Stimulated activated memory B cell treated with anti-CD40 and anti-IgM and Interleukin-4, amounts not matched to agents 10 μg/mL and 1 μg/mL and 100 μg/mL, for 72 hours (primary cell): ENCODE data around the gene TM4SF5.

ENCODE experiments used
- ATAC-seq: fragments of 150-1000 bp; cut with Tn5 transposase; 2 replicates; pipeline ENCODE4 v1.10.0; 2021
- H3K27ac Mint-ChIP-seq: one replicate; pipeline ENCODE4 v1.8.0; 2022; ENCODE audit warnings: mild to moderate bottlenecking, mixed read lengths
- H3K27me3 Mint-ChIP-seq: one replicate; pipeline ENCODE4 v1.8.0; 2022; ENCODE audit warnings: mixed read lengths
- H3K36me3 Mint-ChIP-seq: one replicate; pipeline ENCODE4 v1.8.0; 2022; ENCODE audit warnings: mixed read lengths
- H3K4me1 Mint-ChIP-seq: one replicate; pipeline ENCODE4 v1.8.0; 2022; ENCODE audit warnings: mixed read lengths
- H3K4me3 Mint-ChIP-seq: one replicate; pipeline ENCODE4 v1.8.0; 2022; ENCODE audit warnings: mild to moderate bottlenecking, moderate library complexity, mixed read lengths
- H3K9me3 Mint-ChIP-seq: one replicate; pipeline ENCODE4 v1.8.0; 2022; ENCODE audit warnings: mixed read lengths

Gene TM4SF5

DNA sequence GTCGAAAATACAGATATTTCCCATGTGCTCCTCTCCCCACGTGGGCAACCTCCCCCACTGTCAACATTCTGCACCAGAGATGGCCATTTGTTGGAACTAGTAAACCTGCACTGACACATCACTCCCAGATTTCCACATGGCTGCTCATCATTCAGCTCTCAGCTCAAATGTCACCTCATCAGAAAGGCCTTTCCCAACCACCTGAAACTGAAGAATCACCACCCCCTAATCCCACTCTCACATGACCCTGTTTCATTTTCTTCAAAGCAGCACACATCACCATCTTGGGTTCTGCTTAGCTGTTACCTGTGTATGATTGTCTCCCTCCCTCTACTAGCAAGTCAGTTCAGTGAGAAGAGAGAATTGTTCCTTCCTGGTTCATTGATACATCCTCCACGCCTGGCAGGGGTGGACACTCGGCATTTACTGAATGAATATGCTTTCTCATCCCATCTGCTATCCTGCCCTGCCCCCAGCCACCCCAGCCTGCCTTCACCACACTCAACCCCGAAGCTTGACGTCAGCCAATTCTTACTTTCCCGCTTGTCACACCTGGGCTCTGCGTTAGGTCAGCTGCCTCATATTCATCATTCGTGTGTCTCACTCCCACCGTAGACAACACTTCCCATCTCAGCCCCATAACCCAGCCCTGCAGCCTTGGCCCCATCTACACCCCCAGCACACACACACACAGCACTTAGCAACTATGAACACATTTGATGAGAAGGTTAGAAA, 28.9 kb downstream of the TM4SF5 start:
- peaks cover 28% of the 10 kb centered on the region for H3K4me1 Mint-ChIP-seq
- H3K36me3 Mint-ChIP-seq, result peaks cover 33% of the 10 kb centered on the region
- peak; percentile 69 for ATAC-seq
- peak overlapping the region; percentile 51 for H3K27ac Mint-ChIP-seq
- H3K27me3 Mint-ChIP-seq, result no peaks in the 10 kb centered on the region
- no peak overlapping the region for H3K4me3 Mint-ChIP-seq
- H3K9me3 Mint-ChIP-seq, result no peaks in the 10 kb centered on the region

DNA sequence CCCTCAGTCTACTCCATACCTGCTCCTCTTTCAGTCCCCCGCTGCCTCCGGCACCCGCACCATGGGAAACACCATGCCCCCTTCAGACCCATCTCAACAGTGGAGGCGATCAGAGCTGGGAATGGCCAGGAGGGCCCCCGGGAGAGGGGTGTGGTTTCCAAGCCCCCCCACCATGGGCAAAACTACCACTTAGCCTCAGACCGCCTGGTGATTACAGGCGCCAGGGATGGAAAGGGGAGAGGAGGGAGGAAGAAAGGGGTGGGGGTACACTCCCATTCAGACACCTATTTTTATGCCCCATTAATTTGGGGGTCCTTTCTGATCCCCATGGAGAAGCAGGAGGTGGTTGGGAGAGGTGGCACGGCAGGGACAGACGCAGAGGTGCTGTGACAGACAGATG, 30.5 kb downstream of the TM4SF5 start, which contains the start of gene C17orf114:
TSS of gene C17orf114 (minus strand) at position 101 of the 400 bp plus-strand sequence.
- peaks cover 28% of the 10 kb centered on the region for H3K36me3 Mint-ChIP-seq
- H3K27me3 Mint-ChIP-seq, result no peaks in the 10 kb centered on the region
- no peak for ATAC-seq
- H3K4me1 Mint-ChIP-seq, result peaks cover 15% of the 10 kb centered on the region
- H3K27ac Mint-ChIP-seq, result peak within 1 kb of the TSS; percentile 51
- no peaks in the 10 kb centered on the region for H3K9me3 Mint-ChIP-seq
- H3K4me3 Mint-ChIP-seq, result no peak within 1 kb of the TSS

DNA sequence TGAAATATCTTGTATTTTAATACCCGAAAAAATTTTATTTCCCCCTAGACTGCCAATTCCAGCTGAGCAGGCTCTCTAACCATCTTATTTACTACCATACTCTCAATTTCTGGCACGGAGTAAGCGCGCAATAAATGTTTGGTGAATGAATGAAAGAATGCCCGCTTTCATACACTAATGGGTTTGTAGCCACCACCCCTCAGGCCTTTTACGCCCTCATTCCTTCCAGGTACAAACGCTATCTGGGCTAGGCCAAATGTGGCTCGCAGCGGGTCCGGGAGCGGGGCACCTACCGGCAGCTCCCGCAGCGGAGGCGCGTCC, 34.7 kb downstream of the TM4SF5 start:
- H3K9me3 Mint-ChIP-seq, result no peaks in the 10 kb centered on the region
- H3K4me1 Mint-ChIP-seq, result peaks cover 19% of the 10 kb centered on the region
- ATAC-seq, result no peak
- peaks cover 25% of the 10 kb centered on the region for H3K36me3 Mint-ChIP-seq
- peak overlapping the region; percentile 30 for H3K27ac Mint-ChIP-seq
- peak overlapping the region; percentile 70 for H3K4me3 Mint-ChIP-seq
- no peaks in the 10 kb centered on the region for H3K27me3 Mint-ChIP-seq

DNA sequence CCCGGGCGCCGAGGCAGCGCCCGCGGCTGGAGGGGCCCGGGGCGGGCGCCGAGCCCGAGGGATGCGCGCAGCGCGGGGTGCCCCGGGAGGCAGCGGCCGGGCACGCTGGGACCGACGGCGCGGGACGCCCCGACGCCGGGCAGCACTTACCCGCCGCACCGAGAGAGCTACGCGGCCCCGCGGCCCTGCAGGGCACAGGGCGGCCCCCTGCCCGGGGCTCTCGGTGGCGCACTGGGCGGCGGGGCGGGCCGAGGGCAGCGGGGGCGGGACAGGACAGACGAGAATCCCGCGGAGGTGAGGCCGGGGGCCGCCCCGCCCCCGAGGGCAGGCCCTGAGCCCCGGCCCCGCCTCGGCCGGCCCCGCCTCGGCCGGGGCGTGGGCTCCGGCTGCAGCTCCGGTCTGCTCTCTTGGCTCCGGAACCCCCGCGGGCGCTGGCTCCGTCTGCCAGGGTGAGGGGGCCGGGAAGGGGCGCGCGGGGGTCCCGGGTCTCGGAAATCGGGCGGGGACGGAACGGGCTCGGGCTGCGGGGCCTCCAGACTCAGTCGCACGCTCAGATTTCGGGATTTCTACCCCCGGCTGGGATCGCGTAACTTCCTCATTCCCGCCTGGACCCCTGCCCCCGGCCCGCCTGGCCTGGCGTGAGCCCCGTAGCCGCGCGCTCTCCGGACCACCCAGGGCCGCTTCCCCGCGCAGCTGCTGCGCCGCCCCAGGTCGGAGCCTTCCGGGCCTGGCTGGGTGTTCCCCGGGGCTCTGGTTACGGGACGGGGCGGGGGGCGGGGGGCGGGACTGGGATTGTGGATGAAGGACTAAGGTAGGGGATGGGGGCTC, 35.3 kb downstream of the TM4SF5 start, which contains the start of gene PLD2:
TSS of gene PLD2 (plus strand) at position 376 of the 828 bp plus-strand sequence. CDS start 621 bp downstream, outside the sequence.
- Mint-ChIP-seq H3K36me3 (peaks cover 27% of the 10 kb centered on the region), H3K9me3 (no peaks in the 10 kb centered on the region), H3K4me3 (peak within 1 kb of the TSS; percentile 81), H3K27ac (peak within 1 kb of the TSS; percentile 30), H3K27me3 (no peaks in the 10 kb centered on the region), H3K4me1 (peaks cover 19% of the 10 kb centered on the region)
- ATAC-seq, result peak; percentile 98

DNA sequence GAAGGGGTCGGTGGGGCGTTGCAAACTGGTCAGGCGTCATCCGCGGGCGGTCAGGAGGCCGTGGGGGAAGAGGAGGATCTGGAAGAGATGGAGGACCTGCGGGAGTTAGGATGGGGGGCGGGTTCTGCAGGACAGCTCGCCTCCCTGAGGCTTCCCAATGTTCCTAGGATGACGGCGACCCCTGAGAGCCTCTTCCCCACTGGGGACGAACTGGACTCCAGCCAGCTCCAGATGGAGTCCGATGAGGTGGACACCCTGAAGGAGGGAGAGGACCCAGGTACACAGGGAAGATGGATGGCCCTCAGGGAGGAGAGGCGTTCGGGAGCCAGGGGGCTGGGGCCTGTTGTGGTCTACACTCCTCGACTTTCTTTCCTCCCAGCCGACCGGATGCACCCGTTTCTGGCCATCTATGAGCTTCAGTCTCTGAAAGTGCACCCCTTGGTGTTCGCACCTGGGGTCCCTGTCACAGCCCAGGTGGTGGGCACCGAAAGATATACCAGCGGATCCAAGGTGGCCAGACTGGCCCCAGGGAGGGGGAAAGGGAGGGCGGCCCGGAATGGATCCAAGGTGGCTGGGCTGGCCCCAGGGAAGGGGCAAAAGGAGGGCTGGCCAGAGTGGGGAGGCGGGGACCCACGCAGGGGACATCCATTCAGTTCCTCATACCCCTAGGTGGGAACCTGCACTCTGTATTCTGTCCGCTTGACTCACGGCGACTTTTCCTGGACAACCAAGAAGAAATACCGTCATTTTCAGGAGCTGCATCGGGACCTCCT, 36.1 kb downstream of the TM4SF5 start:
- H3K9me3 Mint-ChIP-seq, result no peaks in the 10 kb centered on the region
- no peak for ATAC-seq
- peaks cover 27% of the 10 kb centered on the region for H3K36me3 Mint-ChIP-seq
- H3K27me3 Mint-ChIP-seq, result no peaks in the 10 kb centered on the region
- H3K4me3 Mint-ChIP-seq, result peak overlapping the region; percentile 81
- peak overlapping the region; percentile 4 for H3K27ac Mint-ChIP-seq
- H3K4me1 Mint-ChIP-seq, result peaks cover 19% of the 10 kb centered on the region

DNA sequence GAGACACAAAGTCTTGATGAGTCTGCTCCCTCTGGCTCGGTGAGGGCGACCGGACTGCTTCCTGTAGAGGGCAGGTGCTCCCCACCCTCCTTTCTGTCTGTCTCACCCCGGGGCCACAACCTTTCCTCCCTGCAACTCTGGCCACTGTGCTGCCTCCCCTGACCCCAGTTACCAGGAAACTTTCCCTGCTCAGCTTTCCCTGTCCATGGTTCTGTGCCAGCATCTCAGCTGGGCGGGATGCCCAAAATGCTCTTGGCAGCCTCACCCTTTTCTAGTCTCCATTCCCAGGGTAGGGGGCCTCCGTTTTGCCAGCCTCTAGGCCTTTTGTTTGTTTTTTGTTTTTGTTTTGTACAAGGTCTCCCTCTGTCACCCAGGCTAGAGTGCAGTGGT, 36.7 kb downstream of the TM4SF5 start:
- ATAC-seq, result no peak
- no peaks in the 10 kb centered on the region for H3K27me3 Mint-ChIP-seq
- H3K4me1 Mint-ChIP-seq, result peaks cover 19% of the 10 kb centered on the region
- peak overlapping the region; percentile 4 for H3K27ac Mint-ChIP-seq
- peaks cover 27% of the 10 kb centered on the region for H3K36me3 Mint-ChIP-seq
- H3K9me3 Mint-ChIP-seq, result no peaks in the 10 kb centered on the region
- H3K4me3 Mint-ChIP-seq, result peak overlapping the region; percentile 81

DNA sequence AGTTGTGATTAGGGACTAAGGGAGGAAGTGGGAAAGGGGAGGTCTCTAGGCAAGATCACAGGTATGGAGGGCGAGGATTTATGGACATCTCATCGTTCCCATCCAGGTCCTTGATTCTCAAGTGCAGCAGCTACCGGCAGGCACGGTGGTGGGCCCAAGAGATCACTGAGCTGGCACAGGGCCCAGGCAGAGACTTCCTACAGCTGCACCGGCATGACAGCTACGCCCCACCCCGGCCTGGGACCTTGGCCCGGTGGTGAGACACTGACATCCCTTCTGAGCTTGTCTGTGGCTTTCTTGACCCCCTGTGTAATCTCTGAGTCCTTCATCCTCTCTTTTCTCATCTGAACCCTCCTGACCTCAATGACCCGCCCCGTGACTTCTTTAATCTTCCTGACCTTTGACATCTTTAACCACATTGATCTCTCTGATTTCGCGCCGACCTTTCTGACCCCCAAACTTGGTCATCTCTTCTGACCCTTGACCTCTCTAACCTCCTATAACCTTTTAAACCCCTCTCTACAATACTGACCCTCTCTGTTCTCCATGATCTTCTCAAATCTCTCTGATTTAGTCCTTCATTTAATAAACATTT, 39.1 kb downstream of the TM4SF5 start:
- no peak for ATAC-seq
- H3K9me3 Mint-ChIP-seq, result no peaks in the 10 kb centered on the region
- no peaks in the 10 kb centered on the region for H3K27me3 Mint-ChIP-seq
- H3K36me3 Mint-ChIP-seq, result peaks cover 43% of the 10 kb centered on the region
- H3K27ac Mint-ChIP-seq, result no peak overlapping the region
- peaks cover 19% of the 10 kb centered on the region for H3K4me1 Mint-ChIP-seq
- H3K4me3 Mint-ChIP-seq, result no peak overlapping the region

DNA sequence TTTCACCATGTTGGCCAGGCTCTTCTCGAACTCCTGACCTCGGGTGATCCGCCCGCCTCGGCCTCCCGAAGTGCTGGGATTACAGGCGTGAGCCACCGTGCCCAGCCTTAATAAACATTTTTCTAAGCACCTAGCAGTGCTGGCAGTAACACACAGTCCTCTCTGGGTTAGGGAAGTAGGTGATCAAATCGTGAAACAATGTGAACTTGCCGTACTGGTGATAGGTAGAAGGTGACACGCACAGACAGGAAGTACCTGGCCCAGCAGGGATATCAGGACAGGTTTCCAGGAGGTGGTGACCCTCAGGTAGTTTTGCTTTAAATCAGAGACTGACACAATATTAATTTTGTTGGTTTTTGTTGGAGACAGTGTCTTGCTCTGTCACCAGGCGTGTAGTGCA, 39.8 kb downstream of the TM4SF5 start:
- H3K36me3 Mint-ChIP-seq, result peaks cover 50% of the 10 kb centered on the region
- peaks cover 19% of the 10 kb centered on the region for H3K4me1 Mint-ChIP-seq
- no peaks in the 10 kb centered on the region for H3K9me3 Mint-ChIP-seq
- no peak overlapping the region for H3K27ac Mint-ChIP-seq
- no peak overlapping the region for H3K4me3 Mint-ChIP-seq
- H3K27me3 Mint-ChIP-seq, result no peaks in the 10 kb centered on the region
- ATAC-seq, result no peak

DNA sequence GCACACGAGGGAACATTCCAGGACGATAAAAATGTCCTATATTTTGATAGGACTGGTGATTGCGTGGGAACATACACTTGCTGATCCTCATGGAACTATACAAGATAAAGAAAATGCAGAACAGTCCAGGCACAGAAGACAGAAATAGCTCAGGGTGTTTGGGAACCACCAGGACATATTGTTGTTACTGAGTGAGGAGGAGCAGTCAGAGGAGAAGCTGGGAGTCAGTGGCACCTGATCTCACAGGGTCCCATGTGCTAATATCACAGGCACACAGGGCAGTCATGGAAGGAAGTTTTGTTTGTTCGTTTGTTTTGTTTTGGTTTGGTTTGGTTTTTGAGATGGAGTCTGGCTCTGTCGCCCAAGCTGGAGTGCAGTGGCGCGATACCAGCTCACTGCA, 41.0 kb downstream of the TM4SF5 start:
- Mint-ChIP-seq H3K36me3 (peaks cover 60% of the 10 kb centered on the region), H3K4me3 (no peak overlapping the region), H3K4me1 (peaks cover 16% of the 10 kb centered on the region), H3K27ac (no peak overlapping the region), H3K9me3 (no peaks in the 10 kb centered on the region), H3K27me3 (no peaks in the 10 kb centered on the region)
- ATAC-seq, result no peak

DNA sequence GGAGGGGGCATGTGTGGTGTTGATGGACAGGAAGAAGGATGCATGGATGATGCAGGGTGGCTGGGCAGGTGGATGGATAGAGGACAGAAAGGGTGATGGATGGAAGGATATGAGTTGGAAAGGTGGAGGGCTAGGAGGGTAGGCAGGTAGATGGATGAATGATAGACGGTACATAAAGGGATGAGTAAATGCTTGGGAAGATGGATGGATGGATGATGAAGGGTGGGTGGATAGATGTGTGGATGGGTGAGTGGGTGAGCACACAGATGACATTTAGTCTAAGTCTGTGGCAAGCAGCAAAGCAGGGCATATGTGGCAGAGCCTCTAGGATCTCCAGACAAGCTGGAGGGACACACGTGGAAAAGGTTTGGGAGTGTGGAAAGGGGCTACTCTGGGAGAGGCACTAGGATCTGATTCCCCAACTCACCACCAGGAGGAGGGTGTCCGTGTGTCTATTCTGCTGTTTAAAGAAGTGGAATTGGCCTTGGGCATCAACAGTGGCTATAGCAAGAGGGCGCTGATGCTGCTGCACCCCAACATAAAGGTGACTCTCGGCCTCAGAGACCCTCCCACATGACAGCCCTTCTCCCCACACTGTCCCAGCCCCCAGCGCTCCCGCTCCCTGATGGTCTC, 43.5 kb downstream of the TM4SF5 start:
- H3K4me3 Mint-ChIP-seq, result no peak overlapping the region
- H3K4me1 Mint-ChIP-seq, result no peaks in the 10 kb centered on the region
- peaks cover 62% of the 10 kb centered on the region for H3K36me3 Mint-ChIP-seq
- no peak overlapping the region for H3K27ac Mint-ChIP-seq
- no peaks in the 10 kb centered on the region for H3K9me3 Mint-ChIP-seq
- no peaks in the 10 kb centered on the region for H3K27me3 Mint-ChIP-seq
- no peak for ATAC-seq

DNA sequence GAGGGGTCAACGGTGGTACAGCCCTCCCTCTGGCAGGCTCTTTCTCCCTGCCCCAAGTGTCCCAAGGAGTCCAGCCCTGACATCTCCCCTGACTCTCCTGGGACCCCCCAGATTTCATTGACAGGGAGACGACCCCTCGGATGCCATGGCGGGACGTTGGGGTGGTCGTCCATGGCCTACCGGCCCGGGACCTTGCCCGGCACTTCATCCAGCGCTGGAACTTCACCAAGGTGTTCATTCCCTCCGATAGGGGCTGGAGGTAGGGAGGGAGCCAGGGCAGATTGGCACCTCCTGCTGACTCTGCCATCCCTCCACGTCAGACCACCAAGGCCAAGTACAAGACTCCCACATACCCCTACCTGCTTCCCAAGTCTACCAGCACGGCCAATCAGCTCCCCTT, 45.1 kb downstream of the TM4SF5 start:
- Mint-ChIP-seq H3K4me1 (no peaks in the 10 kb centered on the region), H3K27ac (peak overlapping the region; percentile 13), H3K36me3 (peaks cover 51% of the 10 kb centered on the region), H3K9me3 (no peaks in the 10 kb centered on the region), H3K4me3 (no peak overlapping the region), H3K27me3 (no peaks in the 10 kb centered on the region)
- ATAC-seq, result no peak

DNA sequence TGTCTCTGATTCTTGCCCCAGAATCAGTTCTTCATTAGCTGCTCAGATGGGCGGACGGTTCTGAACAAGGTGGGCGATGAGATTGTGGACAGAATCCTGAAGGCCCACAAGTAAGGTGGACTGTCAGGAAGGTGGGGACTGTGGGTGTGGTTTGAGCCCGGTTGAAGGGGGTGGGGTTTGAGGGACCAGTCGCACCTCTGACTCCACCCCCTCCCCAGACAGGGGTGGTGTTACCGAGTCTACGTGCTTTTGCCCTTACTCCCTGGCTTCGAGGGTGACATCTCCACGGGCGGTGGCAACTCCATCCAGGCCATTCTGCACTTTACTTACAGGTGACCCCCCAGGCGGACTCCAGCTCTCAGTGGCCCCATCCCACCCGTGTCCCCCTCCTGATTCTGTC, 46.6 kb downstream of the TM4SF5 start:
- H3K36me3 Mint-ChIP-seq, result peaks cover 64% of the 10 kb centered on the region
- H3K27ac Mint-ChIP-seq, result no peak overlapping the region
- no peaks in the 10 kb centered on the region for H3K9me3 Mint-ChIP-seq
- no peak overlapping the region for H3K4me3 Mint-ChIP-seq
- H3K4me1 Mint-ChIP-seq, result no peaks in the 10 kb centered on the region
- no peak for ATAC-seq
- no peaks in the 10 kb centered on the region for H3K27me3 Mint-ChIP-seq

DNA sequence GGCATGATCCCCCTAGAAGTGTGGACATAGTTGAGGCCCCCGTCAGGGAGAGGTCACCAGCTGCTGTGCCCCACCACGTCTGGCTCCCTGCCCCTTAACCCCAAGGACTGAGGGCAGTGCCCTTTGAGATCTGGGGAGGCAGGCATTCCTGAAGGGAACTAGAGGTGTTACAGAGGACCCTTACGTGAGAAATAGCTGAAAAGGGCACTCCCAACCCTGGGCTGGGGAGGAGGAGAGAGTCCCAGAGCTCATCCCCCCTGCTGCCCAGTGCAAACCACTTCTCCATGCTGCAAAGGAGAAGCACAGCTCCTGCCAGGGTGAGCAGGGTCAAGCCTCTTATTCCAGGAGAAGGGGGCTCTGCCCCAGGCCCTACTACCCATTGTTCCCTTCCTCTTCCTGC, 51.1 kb downstream of the TM4SF5 start:
- Mint-ChIP-seq H3K27me3 (no peaks in the 10 kb centered on the region), H3K4me3 (no peak overlapping the region), H3K9me3 (no peaks in the 10 kb centered on the region), H3K4me1 (no peaks in the 10 kb centered on the region), H3K27ac (no peak overlapping the region), H3K36me3 (peaks cover 33% of the 10 kb centered on the region)
- ATAC-seq, result no peak

DNA sequence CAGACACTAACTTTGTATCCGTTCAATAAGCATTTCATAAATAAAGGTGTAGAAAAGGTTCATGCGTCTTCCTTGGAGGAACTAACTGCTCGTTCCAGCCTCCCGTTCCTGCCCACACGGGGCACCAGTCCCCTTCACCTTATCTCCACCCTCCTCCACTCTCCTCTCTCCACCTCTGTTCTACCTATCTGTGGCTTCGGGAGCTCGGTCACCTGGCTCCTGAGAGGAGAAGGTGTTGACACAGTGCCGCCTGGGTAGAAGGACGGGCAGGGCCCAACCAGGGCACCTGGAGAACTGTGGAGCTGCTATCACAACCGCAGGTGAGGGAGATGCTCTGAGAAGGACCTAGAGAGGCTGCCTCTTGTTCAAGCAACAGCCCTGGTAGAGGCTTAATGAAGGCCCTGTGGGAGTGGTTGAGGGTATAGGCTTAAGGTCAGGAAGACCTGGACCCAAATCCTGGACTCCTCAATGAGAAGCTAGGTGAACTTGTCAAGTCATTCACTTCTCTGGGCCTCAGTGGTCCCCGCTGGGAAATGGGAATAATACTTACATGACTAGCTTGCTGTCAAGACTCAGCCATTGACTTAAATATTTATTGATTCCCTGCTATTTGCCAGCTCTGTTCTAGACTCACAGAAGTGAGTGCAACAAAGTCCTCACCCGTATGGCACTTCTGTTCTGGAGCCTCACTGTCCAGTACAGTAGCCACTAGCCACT, 51.8 kb downstream of the TM4SF5 start:
- no peaks in the 10 kb centered on the region for H3K27me3 Mint-ChIP-seq
- no peak for ATAC-seq
- H3K4me3 Mint-ChIP-seq, result no peak overlapping the region
- no peaks in the 10 kb centered on the region for H3K4me1 Mint-ChIP-seq
- H3K9me3 Mint-ChIP-seq, result no peaks in the 10 kb centered on the region
- H3K27ac Mint-ChIP-seq, result no peak overlapping the region
- H3K36me3 Mint-ChIP-seq, result peaks cover 28% of the 10 kb centered on the region
